ENCODE measurements around the gene NDST1.

DNA sequence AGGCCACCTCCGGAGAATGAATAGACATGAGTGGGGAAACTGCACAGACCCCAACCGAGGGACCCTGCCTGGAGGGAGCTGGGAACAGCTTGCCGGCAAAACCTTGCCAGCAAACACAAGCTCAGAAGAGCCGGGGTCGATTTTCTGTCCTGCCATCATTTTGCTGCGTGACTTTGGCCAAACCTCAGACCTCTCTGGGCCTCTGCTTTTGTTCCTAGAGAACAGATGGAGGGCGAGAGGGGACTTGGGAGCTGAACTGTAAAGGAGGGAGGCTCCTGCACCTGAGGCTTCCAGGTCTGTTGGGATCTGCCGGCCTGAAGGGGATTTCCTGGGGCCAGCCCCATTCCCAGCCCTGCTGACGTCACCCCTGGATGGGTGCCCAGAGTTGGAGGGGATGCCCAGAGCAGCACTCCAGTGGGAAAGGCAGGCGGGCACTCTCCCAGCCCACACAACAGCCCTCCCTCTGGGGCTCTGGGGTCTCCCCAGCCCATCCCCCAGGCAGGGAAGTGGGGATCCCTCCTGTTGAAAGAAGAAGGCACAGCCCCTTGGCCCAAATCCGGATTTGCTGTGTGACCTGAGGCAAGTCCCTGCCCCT is 92.1 kb downstream of the NDST1 start:
- TF ChIP-seq, protein P1, sequence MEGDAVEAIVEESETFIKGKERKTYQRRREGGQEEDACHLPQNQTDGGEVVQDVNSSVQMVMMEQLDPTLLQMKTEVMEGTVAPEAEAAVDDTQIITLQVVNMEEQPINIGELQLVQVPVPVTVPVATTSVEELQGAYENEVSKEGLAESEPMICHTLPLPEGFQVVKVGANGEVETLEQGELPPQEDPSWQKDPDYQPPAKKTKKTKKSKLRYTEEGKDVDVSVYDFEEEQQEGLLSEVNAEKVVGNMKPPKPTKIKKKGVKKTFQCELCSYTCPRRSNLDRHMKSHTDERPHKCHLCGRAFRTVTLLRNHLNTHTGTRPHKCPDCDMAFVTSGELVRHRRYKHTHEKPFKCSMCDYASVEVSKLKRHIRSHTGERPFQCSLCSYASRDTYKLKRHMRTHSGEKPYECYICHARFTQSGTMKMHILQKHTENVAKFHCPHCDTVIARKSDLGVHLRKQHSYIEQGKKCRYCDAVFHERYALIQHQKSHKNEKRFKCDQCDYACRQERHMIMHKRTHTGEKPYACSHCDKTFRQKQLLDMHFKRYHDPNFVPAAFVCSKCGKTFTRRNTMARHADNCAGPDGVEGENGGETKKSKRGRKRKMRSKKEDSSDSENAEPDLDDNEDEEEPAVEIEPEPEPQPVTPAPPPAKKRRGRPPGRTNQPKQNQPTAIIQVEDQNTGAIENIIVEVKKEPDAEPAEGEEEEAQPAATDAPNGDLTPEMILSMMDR (IDR thresholded peaks at IDR 0.05; ENCODE audit: insufficient read depth, low read length, poor library complexity, severe bottlenecking), result no peak
- no peak for TF ChIP-seq EZH2phosphoT487 (conservative IDR thresholded peaks at IDR 0.05; ENCODE audit: low read length)
